GM10266 (cell line): Measurements from ENCODE around the gene FPGS.
"Not testable (repeated sequence)": the region's sequence is repeated elsewhere in the genome, so short reads cannot be mapped to it uniquely, and the experiment has no call there.

Source experiments
- DNase-seq: peaks from one replicate; pipeline ENCODE4 v3.0.0; 2012; ENCODE audit errors: extremely low spot score
- TF ChIP-seq, protein P1 (sequence below): IDR thresholded peaks from 2 replicates; pipeline ENCODE4 v1.5.1; 2012; ENCODE audit warnings: mild to moderate bottlenecking, low read depth; ENCODE audit not compliant: control insufficient read depth, insufficient read depth; ENCODE audit errors: missing control alignments

FPGS gene

DNA sequence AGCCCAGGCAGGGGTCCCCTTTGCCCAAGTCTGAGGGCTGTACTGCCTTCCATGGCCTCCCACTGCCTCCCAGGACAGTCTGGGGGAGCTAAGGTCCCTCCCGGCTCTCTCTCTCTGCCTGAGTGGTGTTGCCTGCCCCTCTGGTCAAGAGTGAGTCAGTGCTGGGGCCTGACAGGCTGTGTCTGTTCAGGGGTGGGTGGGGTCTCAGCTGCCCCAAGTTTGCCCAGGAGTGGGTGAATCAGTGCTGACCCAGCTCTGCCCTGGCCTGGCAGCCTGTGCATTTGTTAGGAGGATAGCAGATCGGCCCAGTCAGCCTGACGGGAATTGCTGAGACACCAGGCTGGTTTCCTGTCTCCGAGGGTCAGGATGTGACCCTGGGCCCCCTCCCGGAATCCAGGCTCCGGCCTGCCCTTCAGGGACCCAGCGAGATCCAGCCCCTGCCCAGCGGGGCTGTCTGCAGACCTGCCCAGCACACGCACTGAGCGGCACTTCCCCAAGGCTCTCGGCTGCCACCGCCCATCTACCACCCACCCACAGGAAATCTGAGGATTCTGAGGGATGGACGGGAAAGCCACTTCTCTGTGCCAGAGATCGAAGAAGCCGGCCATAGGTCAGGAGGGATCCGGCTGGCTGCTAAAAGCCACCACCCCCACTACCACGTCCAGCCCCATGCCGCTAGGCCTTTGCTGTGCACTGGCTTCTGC lies 35.8 kb downstream of the FPGS start:
- TF ChIP-seq, protein P1, sequence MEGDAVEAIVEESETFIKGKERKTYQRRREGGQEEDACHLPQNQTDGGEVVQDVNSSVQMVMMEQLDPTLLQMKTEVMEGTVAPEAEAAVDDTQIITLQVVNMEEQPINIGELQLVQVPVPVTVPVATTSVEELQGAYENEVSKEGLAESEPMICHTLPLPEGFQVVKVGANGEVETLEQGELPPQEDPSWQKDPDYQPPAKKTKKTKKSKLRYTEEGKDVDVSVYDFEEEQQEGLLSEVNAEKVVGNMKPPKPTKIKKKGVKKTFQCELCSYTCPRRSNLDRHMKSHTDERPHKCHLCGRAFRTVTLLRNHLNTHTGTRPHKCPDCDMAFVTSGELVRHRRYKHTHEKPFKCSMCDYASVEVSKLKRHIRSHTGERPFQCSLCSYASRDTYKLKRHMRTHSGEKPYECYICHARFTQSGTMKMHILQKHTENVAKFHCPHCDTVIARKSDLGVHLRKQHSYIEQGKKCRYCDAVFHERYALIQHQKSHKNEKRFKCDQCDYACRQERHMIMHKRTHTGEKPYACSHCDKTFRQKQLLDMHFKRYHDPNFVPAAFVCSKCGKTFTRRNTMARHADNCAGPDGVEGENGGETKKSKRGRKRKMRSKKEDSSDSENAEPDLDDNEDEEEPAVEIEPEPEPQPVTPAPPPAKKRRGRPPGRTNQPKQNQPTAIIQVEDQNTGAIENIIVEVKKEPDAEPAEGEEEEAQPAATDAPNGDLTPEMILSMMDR, result no peak
- no peak for DNase-seq

DNA sequence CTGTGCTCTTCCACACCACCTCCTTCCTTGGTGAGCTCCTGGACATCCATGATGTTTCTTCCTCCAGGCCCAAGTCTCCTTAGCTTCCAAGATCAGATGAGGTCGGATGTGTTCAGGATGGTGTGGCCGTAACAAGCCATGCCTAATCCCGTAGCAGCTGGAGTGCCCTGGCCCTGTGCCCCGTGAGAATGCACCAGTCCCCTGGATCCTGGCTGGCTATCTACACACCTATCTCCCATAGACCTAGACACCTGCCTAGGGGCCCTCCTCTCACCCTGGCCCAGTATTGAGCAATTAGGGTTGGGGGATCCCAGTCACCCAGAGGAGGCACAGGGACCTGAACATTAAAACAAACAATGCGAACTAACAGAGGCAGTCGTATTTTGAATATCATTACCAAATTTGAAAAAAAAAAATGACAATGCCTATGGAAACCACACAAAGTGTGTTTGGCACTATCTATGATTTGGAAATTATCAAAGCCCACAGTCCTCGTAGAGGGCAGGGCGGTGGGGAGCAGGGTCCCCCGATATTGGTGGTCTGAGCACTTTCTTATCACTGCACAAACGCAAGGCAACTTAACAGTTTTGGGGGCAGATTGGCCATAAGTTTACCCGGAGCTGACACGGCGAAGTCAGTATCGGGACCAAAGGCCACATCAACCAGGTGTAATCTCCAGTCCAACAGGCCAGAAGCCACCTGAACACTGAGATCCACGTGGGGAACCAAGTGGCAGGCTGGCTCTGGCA lies 38.6 kb downstream of the FPGS start:
- TF ChIP-seq, protein P1, result no peak

GRCh38 chr9:127844821-127845359 lies 42.2 kb downstream of the FPGS start:
- DNase-seq, result no peak
- TF ChIP-seq, protein P1, result no peak

More for the DNA sequence above, 38.6 kb downstream of the FPGS start:
- DNase-seq, result no peak

- not testable (repeated sequence) for DNase-seq
These were observed 42.9 kb downstream of the FPGS start for GRCh38 chr9:127845619-127846018.

DNA sequence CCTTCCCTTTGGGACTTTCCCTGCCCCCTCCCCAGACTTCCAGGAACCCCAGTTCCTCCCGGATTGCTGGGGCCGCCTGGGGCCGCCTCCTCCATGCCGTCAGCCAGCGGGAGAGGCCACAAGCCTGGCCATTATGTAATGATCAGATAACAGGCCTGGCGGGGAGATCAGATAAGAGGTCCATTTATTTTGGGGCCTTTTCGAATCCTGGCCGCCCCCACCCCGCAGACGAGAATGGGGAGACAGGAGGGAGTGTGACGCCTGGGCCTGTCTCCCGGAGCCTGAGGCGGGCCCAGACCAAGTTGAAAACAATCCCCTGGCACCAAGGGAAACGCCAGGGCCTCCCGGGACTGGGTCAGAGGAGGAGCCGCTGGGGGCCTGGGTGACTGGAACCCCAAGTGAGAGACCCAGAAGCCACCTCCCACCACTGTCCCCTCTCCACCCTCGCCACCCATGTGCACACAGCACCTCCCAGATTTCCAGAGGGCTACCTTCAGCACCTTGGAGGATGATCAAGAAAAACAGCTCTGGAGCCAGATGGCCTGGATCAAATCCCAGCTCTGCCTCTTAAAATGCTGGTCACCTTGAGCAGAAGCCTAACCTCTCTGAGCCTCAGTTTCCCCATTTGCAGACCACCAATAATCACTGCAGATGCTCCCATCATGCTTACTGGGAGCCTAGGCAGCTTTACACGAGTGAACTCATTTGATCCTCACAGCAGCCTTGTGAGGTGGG lies 43.9 kb downstream of the FPGS start:
- TF ChIP-seq, protein P1, result no peak
- no peak for DNase-seq

DNA sequence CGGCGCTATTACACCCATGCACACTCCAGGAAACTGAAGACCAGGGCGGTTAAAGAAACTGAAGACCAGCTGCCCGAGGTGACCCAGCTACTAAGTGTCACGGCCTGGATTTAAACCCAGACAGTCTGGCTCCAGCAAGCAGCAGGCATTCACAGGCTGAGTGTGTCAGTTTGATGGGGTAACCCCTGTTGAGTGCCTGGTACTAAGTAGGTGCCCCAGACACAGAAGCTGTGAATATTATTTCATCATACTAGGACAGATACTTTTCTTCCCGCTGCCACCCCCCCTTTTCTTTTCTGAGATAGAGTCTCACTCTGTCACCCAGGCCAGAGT lies 44.5 kb downstream of the FPGS start:
- TF ChIP-seq, protein P1, result no peak
- no peak for DNase-seq

DNA sequence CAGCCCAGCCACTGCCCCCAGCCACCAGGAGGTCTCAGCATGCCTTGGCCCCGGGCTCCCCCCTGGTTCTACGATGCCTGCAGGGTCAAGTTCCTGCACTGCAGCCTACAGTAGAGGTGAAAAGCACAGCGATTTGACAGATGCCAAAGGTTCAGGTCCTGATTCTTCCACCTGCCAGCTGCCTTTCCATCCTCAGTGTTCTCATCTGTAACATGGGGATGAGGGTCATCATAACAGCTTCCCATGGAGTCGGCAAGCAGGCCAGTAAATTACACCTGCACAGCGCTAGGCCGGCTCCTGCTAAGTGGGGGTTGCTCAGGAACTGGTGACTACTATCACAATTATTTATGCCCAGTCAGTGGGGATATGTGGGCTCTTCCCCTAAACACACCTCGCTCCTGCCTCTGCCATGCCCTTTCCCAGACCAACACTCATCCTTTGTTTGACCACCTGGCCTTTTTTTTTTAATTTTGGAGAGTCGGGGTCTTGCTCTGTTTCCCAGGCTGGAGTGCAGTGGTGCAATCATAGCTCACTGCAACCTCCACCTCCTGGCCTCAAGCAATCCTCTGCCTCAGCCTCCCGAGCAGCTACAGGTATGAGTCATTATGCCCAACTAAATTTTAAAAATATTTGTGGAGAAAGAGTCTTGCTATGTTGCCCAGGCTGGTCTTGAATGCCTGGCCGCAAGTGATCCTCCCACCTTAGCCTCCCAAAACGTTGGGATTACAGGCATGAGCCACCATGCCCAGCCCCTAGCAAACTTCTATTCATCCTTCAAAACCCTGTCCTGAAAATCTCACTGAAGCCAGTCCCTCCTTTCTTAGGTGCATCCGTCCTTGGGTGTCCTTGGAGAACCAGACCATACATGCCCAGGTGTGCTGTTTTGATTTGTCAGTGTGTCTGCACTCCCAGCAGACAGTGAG lies 45.4 kb downstream of the FPGS start:
- no peak for DNase-seq
- TF ChIP-seq, protein P1, result no peak
